Mononuclear cell (primary cell): ENCODE measurements around the gene ETHE1. TPM values are rescaled to one million over a fixed set of nuclear protein-coding genes. Genes with fewer than 3 reads are reported as not detected.

Experiments used
- H3K27me3 ChIP-seq: 2 replicates; pipeline ENCODE4 v1.6.0; 2011; ENCODE audit warnings: low read length, control low read depth; ENCODE audit not compliant: insufficient read depth
- H3K4me1 ChIP-seq: 2 replicates; pipeline ENCODE4 v1.5.1; 2011; ENCODE audit warnings: mild to moderate bottlenecking, low read length, control low read depth; ENCODE audit not compliant: insufficient read depth
- H3K4me3 ChIP-seq: 2 replicates; pipeline ENCODE4 v1.5.1; 2011; ENCODE audit warnings: mild to moderate bottlenecking, low read length, moderate library complexity
- H3K9me3 ChIP-seq: 2 replicates; pipeline ENCODE4 v1.5.1; 2011; ENCODE audit warnings: low read depth, mild to moderate bottlenecking, control low read depth, low read length
- total RNA-seq: library from RNA; depleted of rRNA; stranded (reverse); fragments of >200 nt; gene quantifications from one replicate; pipeline ENCODE4 v1.2.3, GENCODE V29; 2012

Gene ETHE1
- total RNA-seq, 1 donor: 30.6 TPM

DNA sequence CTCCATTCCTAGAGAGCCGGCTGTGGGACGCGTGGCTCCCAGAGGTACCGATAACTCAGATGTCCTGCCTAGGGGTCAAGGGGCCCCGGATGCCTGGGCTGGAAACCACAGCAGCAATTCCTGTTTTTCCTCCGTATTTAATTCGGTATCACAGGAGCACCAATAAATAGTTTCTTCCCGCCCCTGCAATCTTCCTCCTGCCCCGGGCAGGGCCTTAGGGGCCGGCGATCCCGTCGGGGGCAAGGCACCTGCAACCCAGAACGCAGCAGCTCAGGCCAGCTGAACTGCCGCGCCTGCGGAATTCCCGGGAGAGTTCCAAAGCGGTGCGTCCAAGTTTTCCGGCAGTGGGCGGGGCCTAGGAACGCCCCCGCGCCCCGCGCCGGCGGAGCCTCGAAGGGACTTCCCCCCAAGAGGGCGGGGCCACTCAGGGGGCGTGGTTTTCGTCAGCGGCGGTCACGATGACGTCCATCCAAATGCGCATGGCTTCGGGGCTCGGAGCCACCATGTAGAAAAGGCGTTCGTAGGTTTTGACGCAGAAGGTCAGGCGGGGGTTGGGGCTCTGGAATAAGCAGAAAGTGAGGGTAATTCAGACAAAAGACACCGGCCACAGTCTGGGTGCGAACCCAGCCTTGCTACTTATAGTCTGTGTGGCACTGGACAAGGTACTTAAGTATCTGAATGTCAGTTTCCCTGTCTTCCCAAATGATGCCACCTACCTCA lies 51.9 kb downstream of the ETHE1 start:
- peak overlapping the region; percentile 40 for H3K4me3 ChIP-seq
- peaks cover 15% of the 10 kb centered on the region for H3K4me1 ChIP-seq
- no peaks in the 10 kb centered on the region for H3K9me3 ChIP-seq
- H3K27me3 ChIP-seq: no peaks in the 10 kb centered on the region

DNA sequence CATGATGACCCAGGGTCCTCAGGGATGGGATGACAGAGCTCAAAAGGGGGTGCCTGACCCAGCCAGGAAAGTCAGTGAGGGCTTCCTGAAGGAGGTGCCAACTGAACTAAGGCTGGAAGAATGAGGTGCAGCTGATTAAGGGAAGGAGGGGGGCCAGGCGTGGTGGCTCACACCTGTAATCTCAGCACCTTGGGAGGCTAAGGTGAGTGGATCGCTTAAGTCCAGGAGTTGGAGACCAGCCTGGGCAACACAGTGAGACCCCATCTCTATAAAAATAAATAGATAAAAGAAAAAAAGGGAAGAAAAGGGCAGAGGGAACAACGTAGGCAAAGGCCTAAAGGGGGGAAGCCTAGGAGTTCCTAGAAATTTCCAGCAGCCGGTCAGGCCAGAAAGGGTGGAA lies 52.5 kb downstream of the ETHE1 start:
- Histone ChIP-seq H3K4me1 (peaks cover 15% of the 10 kb centered on the region), H3K9me3 (no peaks in the 10 kb centered on the region), H3K4me3 (no peak overlapping the region), H3K27me3 (no peaks in the 10 kb centered on the region)

DNA sequence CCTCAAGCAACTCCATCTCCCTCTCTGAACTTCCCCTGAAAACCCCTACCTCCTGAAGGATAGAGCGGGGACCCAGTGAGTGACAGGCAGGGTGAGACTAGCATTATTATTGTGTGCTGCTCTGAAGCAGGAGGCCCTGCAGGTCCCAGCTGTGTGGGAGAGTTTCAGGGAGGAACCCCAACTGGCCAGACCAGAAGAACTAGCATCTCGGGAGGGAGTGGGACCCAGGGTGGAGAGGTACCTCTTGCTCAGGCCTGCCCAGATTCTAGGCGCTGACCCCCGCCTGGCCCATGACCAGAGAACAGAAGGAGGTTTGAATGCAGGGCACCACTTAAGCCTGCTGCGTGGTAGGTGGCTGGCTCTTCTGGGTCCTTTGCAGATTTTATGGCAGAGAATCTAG lies 55.9 kb downstream of the ETHE1 start:
- Histone ChIP-seq H3K9me3 (no peaks in the 10 kb centered on the region), H3K4me3 (no peak overlapping the region)

DNA sequence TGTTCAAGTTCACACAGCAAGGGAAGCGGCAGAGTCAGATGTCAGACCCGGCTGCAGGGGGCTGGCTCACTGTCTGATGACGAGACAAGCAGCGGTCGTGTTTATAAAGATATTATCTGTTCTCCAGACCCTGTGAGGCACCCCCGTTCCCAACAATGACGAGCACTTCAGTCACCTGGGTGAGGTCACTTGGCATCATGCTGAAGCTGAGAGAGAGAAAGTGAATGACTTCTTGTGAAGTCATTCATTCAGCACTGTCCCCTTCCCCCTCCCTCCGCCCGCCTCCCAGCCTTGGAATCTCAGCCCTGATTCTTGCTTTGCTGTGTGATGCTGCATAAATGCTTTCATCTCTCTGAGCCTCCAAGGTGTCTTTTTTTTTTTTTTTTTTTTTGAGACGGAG lies 56.7 kb downstream of the ETHE1 start:
- Histone ChIP-seq H3K27me3 (no peaks in the 10 kb centered on the region), H3K4me3 (no peak overlapping the region), H3K9me3 (no peaks in the 10 kb centered on the region), H3K4me1 (peaks cover 38% of the 10 kb centered on the region)

More for the DNA sequence above, 55.9 kb downstream of the ETHE1 start:
- Histone ChIP-seq H3K4me1 (peaks cover 39% of the 10 kb centered on the region), H3K27me3 (no peaks in the 10 kb centered on the region)

DNA sequence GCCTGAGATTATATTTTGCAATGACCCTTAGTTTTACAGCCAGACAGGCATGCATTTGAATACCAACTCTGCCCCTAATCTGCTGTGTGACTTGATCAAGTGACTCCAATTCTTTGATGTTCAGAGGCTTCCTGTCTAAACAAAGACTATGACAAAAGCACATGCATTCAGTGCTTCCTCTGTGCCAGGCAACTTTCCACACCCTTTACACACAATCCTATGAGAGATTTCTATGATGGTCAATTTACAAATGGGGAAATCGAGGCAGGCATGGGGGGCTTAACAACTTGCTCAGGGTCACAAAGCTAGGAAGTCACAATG lies 57.9 kb downstream of the ETHE1 start:
- Histone ChIP-seq H3K4me1 (peaks cover 41% of the 10 kb centered on the region), H3K9me3 (no peaks in the 10 kb centered on the region), H3K4me3 (no peak overlapping the region), H3K27me3 (no peaks in the 10 kb centered on the region)

DNA sequence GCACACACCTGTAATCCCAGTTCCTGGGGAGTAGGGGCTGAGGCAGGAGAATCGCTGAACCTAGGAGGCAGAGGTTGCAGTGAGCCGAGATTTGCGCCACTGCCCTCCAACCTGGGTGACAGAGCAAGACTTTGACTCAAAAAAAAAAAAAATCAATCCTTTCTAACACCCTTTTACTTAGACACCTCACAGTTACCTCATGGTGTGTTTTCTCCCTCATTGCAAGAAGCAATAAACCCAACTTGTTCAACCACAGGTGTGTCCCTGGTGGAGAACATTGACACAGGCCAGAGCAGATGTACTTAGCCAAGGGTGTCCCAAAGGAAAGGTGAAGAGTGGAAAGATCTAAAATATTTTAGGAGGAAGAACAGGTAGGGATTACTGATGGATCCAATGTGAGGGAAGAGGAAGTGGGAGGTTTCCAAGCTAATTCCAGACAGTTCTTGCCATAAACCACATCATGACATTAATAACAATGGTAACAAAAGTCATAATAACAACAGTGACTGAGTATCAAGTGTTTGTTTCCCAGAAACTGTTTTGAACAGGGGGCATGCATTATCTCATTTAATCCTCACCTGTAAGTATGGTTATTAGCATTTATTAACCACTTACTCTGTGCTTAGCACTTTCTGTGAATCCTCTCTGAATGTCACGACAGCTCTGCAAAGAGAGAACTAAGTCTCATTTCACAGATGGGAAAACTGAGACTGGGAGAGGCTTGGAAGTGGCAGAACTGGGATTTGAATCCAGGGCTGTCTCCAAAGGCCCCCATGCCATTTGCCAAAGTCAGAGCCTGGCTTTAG lies 58.4 kb downstream of the ETHE1 start:
- Histone ChIP-seq H3K9me3 (no peaks in the 10 kb centered on the region), H3K27me3 (no peaks in the 10 kb centered on the region), H3K4me1 (peaks cover 46% of the 10 kb centered on the region), H3K4me3 (no peak overlapping the region)

DNA sequence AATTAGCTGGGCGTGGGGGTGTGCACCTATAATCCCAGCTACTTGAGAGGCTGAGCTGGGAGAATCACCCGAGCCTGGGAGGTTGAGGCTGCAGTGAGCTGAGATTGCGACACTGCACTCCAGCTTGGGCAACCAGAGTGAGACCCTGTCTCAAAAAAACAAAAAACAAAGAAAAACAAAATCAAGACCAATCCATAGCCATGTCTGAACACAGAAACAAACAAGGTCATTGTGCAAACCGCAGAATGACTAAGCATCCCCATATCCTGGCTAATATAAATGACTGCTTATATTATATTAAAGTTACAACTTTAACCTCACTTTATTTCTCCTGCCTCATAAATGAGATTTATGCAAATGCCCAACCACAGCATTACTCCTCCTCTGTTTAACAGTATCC lies 59.3 kb downstream of the ETHE1 start:
- Histone ChIP-seq H3K9me3 (no peaks in the 10 kb centered on the region), H3K4me3 (no peak overlapping the region), H3K27me3 (no peaks in the 10 kb centered on the region), H3K4me1 (peaks cover 51% of the 10 kb centered on the region)

DNA sequence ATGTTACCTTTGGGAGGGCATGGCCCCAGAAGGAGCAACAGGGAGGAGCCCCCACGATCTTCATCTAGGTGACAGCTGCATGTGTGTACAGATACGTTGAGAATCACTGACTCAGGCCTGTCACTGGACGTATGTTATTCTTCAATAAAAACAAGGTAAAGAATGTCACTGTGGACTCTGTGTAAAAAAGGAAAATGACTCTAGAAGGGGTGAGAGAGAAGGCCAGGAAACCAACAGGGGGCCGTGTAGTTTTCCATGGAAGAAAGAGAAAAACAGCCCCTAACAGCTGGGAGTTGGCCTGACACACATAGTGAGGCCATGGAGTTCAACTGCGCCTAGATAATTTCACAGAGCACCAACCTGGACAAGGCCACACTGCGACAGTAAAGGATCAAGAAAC lies 59.7 kb downstream of the ETHE1 start:
- H3K9me3 ChIP-seq: no peaks in the 10 kb centered on the region
- no peaks in the 10 kb centered on the region for H3K27me3 ChIP-seq
- H3K4me1 ChIP-seq: peaks cover 55% of the 10 kb centered on the region
- H3K4me3 ChIP-seq: no peak overlapping the region

DNA sequence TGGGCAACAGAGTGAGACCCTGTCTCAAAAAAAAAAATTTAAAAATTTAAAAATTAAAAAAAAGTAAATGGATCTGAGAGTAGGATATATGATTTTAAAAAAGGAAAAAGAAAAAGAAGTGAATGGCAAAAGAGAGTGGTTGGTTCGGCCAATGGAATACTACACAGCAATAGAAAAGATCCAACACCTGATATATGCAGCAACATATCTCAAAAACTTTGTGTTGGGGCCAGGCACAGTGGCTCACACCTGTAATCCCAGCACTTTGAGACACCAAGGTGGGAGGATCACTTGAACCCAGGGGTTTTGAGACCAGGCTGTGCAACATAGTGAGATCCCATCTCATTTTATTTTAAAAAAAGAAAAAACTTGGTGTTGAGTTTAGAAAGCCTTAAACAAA lies 60.2 kb downstream of the ETHE1 start:
- H3K9me3 ChIP-seq: no peaks in the 10 kb centered on the region
- H3K4me3 ChIP-seq: no peak overlapping the region
- H3K4me1 ChIP-seq: peaks cover 57% of the 10 kb centered on the region
- H3K27me3 ChIP-seq: no peaks in the 10 kb centered on the region

DNA sequence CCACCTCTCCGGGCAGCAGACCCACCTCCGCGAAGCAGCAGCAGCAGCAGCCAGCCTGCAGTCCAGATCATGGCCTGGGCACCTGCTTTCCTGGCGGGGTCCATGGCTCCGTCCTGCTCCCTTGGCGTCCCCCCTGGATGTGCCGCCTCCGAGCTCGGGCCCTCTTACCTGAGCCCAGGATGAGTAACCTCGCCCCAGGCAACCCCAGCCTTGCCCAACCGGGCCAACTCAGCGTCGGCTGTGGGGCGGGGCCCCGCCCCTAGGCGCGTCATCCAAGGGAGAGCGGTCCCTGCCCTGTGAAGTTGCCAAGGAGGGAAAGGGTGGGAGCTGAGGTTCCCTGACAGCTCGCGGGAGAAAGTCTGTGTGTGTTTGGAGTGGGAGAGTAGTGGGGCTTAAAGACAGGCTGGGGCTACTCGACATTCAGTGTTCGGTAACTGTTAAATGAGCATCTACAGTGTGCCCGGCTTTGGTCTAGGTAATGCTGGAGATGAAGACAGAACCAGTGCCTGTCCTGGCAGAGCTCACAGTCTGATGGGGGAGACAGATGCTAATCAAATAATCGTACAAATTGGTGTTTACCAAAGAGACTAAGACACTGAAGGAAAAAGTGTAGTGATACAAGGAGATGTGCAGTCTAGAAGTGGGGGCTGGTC lies 61.4 kb downstream of the ETHE1 start, which contains the start of gene LYPD3:
Gene LYPD3, minus strand, starts transcription at position 141 of the 653 bp plus-strand sequence. Its CDS starts 37 bp downstream, at position 104.
- peak within 1 kb of the TSS; percentile 70 for H3K4me3 ChIP-seq
- H3K9me3 ChIP-seq: no peaks in the 10 kb centered on the region
- H3K4me1 ChIP-seq: peaks cover 57% of the 10 kb centered on the region
- H3K27me3 ChIP-seq: no peaks in the 10 kb centered on the region

DNA sequence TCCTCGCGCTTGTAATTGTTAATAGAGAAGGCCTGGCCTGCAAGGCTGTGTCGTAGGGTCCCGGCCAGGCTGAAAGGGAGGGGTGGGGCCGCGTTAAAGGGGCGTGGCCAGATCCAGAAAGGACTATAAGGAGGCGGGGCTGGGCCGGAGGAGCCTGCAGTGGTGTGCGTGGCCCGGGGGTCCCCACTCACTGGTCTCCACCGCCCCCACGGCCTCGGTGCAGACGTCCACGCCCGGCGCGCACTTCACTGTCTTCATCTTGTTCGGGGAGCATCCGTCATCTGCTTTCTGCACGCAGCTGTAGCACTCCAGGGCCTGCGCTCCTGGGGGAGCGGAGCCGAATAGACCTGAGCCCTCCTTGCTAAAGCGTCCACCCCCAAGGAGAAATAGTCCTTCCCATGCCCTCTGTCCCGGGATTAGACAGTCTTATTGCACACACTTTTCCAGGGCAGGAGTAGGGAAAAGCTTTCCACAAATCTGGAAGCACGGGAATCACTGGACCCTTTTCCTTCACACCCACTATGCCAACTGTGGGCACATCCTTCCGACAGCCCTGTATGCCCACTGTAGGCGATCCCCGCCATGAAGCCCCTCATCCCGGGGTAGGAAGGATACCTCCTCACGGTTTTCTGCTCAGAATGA lies 62.7 kb downstream of the ETHE1 start:
- peaks cover 57% of the 10 kb centered on the region for H3K4me1 ChIP-seq

DNA sequence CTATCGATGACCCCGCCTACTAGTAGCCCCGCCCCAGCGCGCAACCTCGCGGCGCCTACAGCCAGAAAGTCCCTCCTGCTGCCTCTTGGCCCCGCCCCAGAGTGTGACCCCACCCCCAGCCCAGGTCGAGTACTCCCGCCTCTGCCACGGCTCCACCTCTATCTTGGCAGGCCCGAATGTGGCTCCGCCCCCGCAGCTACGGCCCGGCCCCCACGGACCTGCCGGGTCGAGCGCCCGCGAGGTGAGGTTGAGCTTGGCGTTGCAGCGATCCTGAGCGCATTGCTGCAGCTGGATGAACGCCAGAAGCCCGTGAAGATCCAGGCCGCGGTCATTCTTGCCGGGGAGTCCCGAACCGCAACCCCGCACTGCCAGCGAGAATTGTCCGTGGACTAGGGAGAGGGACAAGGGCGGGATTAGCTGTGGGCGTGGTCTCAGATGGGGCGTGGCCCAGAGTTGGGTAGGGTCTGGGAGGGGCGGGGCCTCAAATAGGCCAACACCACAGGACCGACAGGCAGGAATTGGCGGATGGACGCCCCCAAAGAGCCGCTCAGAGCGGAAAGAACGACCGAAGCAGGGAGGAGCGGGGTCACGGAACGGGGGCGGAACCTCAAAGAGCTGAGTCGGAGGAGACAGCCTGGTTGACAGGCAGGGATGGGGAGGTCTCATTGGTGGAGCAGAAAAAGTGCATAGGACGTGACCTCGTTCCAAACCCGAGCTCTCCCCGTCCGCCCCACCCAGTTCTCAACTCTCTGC lies 63.4 kb downstream of the ETHE1 start:
- peaks cover 51% of the 10 kb centered on the region for H3K4me1 ChIP-seq
- H3K9me3 ChIP-seq: no peaks in the 10 kb centered on the region
- H3K4me3 ChIP-seq: peak overlapping the region; percentile 70
- no peaks in the 10 kb centered on the region for H3K27me3 ChIP-seq

More for the DNA sequence above, 62.7 kb downstream of the ETHE1 start:
- no peaks in the 10 kb centered on the region for H3K27me3 ChIP-seq
- no peaks in the 10 kb centered on the region for H3K9me3 ChIP-seq
- H3K4me3 ChIP-seq: peak overlapping the region; percentile 70

DNA sequence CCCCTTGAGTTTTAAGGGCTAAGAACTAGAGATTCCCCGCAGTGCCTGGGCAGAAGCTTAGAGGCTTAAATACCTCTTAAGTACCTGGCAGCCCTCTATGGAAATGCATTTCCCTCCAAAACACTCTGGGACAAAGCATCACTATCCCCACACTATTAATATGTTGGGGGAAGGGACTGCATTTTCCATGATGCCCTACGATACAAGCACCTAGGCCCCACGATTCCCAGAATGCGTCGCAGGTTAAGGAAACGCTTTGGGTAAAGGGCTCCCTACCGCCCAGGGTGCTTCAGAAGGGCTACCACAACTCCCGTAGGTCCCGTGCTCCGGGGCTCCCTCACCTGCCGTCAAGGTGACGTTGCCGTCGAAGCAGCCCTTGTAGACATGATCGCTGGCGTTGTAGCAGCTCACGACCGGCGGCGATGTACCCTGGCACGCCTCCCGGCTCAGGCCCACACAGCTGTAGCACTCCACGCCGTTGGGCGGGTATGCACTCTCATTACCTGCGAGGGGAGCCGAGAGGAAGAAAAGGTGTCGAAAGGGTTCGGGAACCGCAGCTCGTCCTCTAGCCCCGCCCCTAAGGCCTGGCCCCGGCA lies 64.1 kb downstream of the ETHE1 start:
- Histone ChIP-seq H3K4me1 (peaks cover 44% of the 10 kb centered on the region), H3K4me3 (peak overlapping the region; percentile 70), H3K27me3 (no peaks in the 10 kb centered on the region), H3K9me3 (no peaks in the 10 kb centered on the region)

DNA sequence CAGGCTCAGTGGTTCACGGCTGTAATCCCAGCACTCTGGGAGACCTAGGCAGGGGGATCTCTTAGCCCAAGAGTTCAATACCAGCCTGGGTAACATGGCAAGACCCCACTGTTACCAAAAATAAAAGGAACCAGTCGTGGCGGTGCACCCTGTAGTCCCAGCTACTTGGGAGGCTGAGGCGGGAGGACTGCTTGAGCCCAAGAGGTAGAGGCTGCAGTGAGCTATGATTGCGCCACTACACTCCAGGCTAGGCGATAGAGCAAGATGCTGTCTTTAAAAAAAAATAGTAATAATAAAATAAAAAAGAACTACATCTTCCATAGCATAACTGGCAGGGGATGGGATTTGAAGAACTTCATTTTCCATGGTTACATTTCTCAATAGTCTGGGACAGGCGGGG lies 64.6 kb downstream of the ETHE1 start:
- H3K4me3 ChIP-seq: no peak overlapping the region

More for the DNA sequence above, 64.6 kb downstream of the ETHE1 start:
- no peaks in the 10 kb centered on the region for H3K9me3 ChIP-seq
- H3K4me1 ChIP-seq: peaks cover 39% of the 10 kb centered on the region
- H3K27me3 ChIP-seq: no peaks in the 10 kb centered on the region
